Mucosa of descending colon (tissue), 3 donors: ENCODE data around the gene CASP1. TPM values are rescaled to one million over a fixed set of nuclear protein-coding genes. Genes with fewer than 3 reads are reported as not detected.
"Not testable (repeated sequence)": the region's sequence is repeated elsewhere in the genome, so short reads cannot be mapped to it uniquely, and the experiment has no call there.

Source experiments
- ATAC-seq: fragments of 200-7000 bp; cut with Tn5 transposase; one replicate; pipeline ENCODE4 v1.9.1; 2020; ENCODE audit warnings: mild to moderate bottlenecking, moderate library complexity
- DNase-seq, 3 donors: peaks; one replicate each; pipeline ENCODE4 v3.0.0-alpha.2; 2020
- H3K36me3 ChIP-seq: fragments of 200-600 bp; one replicate; pipeline ENCODE4 v1.8.0; 2021; ENCODE audit warnings: low read depth, mild to moderate bottlenecking
- H3K4me1 ChIP-seq: fragments of 200-600 bp; one replicate; pipeline ENCODE4 v1.8.0; 2021; ENCODE audit warnings: low read depth, mild to moderate bottlenecking
- H3K4me3 ChIP-seq: fragments of 200-600 bp; one replicate; pipeline ENCODE4 v1.8.0; 2021; ENCODE audit warnings: mild to moderate bottlenecking
- H3K9me3 ChIP-seq: fragments of 200-600 bp; one replicate; pipeline ENCODE4 v1.8.0; 2021; ENCODE audit warnings: mild to moderate bottlenecking
- intact Hi-C, 2 donors: fragments of 100-400 bp; cut with DNase I in 1 of 2; cut with micrococcal nuclease in 1 of 2; formaldehyde crosslinking; loops; one replicate each; pipeline versions ENCODE4 v1.11.0 to v1.11.1; 2022; cut with DNase I, micrococcal nuclease
- total RNA-seq, 3 donors: library from RNA; stranded (reverse); fragmentation: NEBNext Ultra II Directional in 2 of 3; extraction: Animal tissue kit (Norgen Biotek cat#: 25700) in 2 of 3; gene quantifications; one replicate each; pipeline versions ENCODE4 v1.2.1 to v1.2.4, GENCODE V29; 2021 to 2023
- TF ChIP-seq, protein P1 (sequence below): fragments of 200-600 bp; IDR thresholded peaks from one replicate; pipeline ENCODE4 v1.8.0; 2022; ENCODE audit warnings: antibody characterized with exemption, mild to moderate bottlenecking
- donor health status: DM: no; HTN: no; CAD: no; lungs with moderate emphysema.
- donor health status: DM: no; HTN: no; CAD: no.
- donor health status: DM: no; HTN: yes; CAD: no.

The CASP1 gene
- total RNA-seq, 3 donors from 2014 or later: 50.6 to 152 (median 75.1) TPM

DNA sequence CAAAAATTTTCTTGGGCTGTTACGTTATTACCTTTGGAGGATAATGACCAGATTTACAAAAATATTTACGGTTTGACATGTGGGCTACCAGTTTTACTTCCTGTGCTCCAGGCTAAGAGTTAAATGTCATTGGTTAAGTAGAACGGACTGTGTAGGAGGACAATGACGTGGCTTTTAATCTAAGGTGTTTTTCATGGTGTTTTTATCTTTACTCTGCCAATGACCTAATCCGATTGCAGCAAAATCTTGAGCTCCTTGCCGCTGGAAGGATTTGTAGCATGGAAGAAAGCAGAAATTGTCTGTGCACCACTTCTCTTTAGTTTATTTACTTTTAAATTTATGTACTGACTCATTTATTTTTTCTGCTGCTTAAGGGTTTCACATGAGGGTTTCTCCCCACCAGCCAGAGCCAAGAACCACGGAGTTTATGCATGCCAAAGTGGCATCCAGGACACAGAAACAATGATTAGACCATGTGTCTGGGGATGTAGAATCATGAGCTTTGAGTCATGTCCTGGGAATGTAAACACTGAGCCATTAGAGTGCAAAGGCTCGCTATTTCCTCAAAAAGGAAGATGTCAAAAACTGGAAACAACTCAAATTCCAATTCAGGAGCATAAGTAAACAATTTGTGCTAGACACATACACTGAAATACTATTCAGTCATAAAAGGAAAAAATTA lies 12.1 kb upstream of the CASP1 start:
- H3K4me3 ChIP-seq: no peak overlapping the region
- intact Hi-C loops: no loop called here
- H3K9me3 ChIP-seq: no peaks in the 10 kb centered on the region
- H3K4me1 ChIP-seq: peaks cover 19% of the 10 kb centered on the region
- peak in 1 of 3 donors; percentile 39 for DNase-seq
- TF ChIP-seq, protein P1, sequence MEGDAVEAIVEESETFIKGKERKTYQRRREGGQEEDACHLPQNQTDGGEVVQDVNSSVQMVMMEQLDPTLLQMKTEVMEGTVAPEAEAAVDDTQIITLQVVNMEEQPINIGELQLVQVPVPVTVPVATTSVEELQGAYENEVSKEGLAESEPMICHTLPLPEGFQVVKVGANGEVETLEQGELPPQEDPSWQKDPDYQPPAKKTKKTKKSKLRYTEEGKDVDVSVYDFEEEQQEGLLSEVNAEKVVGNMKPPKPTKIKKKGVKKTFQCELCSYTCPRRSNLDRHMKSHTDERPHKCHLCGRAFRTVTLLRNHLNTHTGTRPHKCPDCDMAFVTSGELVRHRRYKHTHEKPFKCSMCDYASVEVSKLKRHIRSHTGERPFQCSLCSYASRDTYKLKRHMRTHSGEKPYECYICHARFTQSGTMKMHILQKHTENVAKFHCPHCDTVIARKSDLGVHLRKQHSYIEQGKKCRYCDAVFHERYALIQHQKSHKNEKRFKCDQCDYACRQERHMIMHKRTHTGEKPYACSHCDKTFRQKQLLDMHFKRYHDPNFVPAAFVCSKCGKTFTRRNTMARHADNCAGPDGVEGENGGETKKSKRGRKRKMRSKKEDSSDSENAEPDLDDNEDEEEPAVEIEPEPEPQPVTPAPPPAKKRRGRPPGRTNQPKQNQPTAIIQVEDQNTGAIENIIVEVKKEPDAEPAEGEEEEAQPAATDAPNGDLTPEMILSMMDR: no peak
- ATAC-seq: peak; percentile 69
- H3K36me3 ChIP-seq: no peaks in the 10 kb centered on the region

DNA sequence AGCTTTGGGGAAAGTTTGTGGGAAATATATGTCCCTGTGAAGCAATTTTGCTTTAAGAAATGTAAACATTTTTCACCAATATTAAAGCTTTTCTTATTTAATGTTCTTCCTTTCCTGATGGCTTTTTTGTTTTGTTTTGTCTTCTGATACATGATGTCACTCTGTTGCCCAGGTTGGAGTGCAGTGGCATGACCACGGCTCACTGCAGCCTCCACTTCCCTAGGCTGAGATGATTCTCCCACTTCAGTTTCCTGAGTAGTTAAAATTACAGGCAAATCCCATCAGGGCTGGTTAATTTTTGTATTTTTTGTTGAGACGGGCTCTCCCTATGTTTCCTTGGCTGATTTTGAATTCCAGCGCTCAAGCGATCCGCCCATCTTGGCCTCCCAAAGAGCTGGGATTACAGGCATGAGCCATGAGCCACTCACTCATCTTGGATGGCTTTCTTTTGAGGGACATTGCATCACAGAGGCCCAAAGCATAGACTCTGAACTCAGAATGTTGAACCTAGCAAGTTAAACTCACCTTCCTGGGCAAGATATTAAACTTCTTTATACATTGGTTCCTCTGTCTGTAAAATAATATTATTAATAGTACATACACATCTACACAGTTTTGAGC lies 10.8 kb upstream of the CASP1 start:
- Histone ChIP-seq H3K9me3 (no peaks in the 10 kb centered on the region), H3K4me3 (no peak overlapping the region), H3K36me3 (no peaks in the 10 kb centered on the region), H3K4me1 (peaks cover 27% of the 10 kb centered on the region)
- DNase-seq (no peak), ATAC-seq (no peak)
- TF ChIP-seq, protein P1: no peak
- intact Hi-C loops: no loop called here

DNA sequence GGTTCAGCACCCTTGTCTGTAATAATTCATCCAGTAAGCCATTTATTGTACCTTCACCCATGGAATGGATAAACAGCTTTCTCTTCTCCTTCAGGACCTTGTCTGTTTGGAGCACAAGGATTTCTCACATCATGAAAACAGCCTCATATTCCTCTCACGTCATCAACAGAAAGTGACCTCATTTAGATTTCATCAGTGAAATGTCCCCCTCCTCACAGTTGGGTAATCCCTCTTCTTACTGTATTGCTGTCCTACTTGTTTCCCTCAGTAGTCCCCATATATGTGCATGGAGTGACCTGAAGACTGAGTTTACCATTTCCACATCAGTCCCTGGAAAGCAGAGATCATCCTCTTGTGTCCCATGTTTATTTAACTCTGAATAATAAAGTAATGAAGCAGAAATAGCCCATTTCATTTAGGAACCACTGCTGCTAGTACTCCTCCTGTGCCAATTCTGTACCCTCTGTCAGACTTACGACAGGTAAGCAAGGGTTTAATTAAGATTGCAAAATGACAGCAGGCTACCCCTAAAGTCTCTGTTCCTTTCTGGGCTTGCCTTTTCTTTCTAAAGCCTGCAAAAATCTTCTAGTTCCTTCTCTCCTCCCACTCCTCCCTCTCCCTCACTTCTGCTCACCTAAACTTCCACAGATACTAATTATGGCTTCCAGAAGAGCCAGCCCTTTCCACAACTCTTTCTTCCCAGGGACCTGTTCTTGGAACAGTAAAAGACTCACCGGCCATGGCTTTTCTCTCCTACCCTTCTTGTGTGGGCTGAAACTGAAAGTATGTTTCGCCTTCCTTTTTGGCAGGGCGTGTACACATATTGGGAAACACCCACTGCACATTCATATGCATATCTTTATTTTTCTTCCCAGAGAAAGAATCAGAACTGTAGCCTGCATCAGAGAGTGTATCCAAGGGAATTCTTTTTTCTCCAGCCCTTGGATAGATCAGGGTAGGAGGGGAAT lies 9.9 kb upstream of the CASP1 start, which contains the start of gene CARD16:
Gene CARD16, minus strand, starts transcription at position 779 of the 968 bp plus-strand sequence. Its CDS starts 38 bp downstream, at position 741.
- H3K9me3 ChIP-seq, H3K36me3 ChIP-seq, intact Hi-C loops: not testable (repeated sequence)
- Histone ChIP-seq H3K4me1 (peaks cover 27% of the 10 kb centered on the region), H3K4me3 (peak within 1 kb of the TSS; percentile 19)
- DNase-seq: peak in 1 of 3 donors; percentile 79
- peak; percentile 92 for ATAC-seq

DNA sequence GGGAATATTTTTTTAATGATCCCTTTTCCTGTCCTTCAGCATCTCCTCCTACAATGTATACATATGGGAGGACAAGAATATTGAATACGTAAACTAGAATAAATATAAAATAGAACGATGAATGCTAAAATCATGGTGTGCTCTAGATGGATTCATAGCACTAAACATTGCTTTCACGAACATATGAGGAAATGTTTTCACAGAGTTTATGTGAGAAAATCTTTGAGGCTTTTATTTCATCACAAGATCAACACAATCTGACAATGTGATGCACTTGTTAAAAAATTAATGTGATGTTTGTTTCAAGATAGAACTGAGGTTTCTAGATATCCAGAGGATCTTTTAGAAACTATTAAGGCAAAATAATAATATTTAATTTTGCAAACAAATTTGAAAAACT lies 7.2 kb upstream of the CASP1 start:
- DNase-seq: no peak
- Histone ChIP-seq H3K4me3 (no peak overlapping the region), H3K4me1 (peaks cover 27% of the 10 kb centered on the region), H3K9me3 (no peaks in the 10 kb centered on the region), H3K36me3 (no peaks in the 10 kb centered on the region)
- TF ChIP-seq, protein P1: no peak
- intact Hi-C loops: no loop called here
- ATAC-seq: no peak

DNA sequence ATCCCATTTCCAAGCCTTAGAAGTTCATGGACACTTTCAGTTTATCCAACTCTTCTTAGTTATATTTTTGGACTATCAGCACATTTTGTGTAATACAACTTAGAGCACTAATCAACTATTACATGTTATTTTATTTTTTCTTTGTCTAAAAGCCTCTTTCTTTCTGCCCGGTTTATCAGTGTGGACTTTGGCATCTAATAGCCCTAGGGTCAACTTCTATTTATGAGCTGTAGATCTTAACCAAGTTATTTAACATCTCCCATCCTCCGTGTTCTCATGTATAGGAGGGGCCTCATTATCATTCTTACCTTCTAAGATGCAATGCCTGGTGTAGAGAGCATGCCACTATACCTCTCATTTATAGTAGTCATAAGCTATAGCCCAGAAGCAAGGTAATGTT lies 5.8 kb upstream of the CASP1 start:
- intact Hi-C loops: no loop called here
- H3K4me1 ChIP-seq: peaks cover 23% of the 10 kb centered on the region
- TF ChIP-seq, protein P1: no peak
- ATAC-seq (no peak), DNase-seq (no peak)
- no peaks in the 10 kb centered on the region for H3K36me3 ChIP-seq
- no peak overlapping the region for H3K4me3 ChIP-seq
- H3K9me3 ChIP-seq: no peaks in the 10 kb centered on the region

DNA sequence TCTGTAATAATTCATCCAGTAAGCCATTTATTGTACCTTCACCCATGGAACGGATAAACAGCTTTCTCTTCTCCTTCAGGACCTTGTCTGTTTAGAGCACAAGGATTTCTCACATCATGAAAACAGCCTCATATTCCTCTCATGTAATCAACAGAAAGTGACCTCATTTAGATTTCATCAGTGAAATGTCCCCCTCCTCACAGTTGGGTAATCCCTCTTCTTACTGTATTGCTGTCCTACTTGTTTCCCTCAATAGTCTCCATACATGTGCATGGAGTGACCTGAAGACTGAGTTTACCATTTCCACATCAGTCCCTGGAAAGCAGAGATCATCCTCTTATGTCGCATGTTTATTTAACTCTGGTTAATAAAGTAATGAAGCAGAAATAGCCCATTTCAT lies 556 bp downstream of the CASP1 start:
- peak; percentile 39 for ATAC-seq
- intact Hi-C loops: not testable (repeated sequence)

More for the DNA sequence above, 556 bp downstream of the CASP1 start:
- H3K36me3 ChIP-seq, DNase-seq, H3K9me3 ChIP-seq, H3K4me3 ChIP-seq: not testable (repeated sequence)
- peaks cover 11% of the 10 kb centered on the region for H3K4me1 ChIP-seq
